CD1c-positive myeloid dendritic cell (primary cell): ENCODE measurements around the gene FSCB.
"Not testable (repeated sequence)": the region's sequence is repeated elsewhere in the genome, so short reads cannot be mapped to it uniquely, and the experiment has no call there.

Experiments
- DNase-seq: peaks from one replicate; pipeline ENCODE4 v3.0.0-alpha.2; 2016; ENCODE audit errors: extremely low spot score

Gene FSCB

GRCh38 chr14:44507183-44507582, at the start of gene FSCB:
TSS of gene FSCB (minus strand) at chr14:44507283. CDS start at chr14:44506987, 296 bp downstream.
- DNase-seq = no peak

GRCh38 chr14:44531658-44532057, 24.6 kb upstream of the FSCB start:
- DNase-seq = no peak

GRCh38 chr14:44530475-44530874, 23.4 kb upstream of the FSCB start:
- no peak for DNase-seq

- no peak for DNase-seq
These were observed 21.9 kb upstream of the FSCB start for GRCh38 chr14:44529026-44529425.

- DNase-seq = no peak
These were observed 21.1 kb upstream of the FSCB start for GRCh38 chr14:44528180-44528579.

GRCh38 chr14:44525237-44525636, 18.2 kb upstream of the FSCB start:
- DNase-seq = no peak

- not testable (repeated sequence) for DNase-seq
These were observed 8.6 kb upstream of the FSCB start for GRCh38 chr14:44515668-44516067.

GRCh38 chr14:44508834-44509233, 1.8 kb upstream of the FSCB start:
- DNase-seq = no peak

GRCh38 chr14:44505588-44505987, 1.5 kb downstream of the FSCB start:
- DNase-seq = no peak

GRCh38 chr14:44497148-44497547, 9.9 kb downstream of the FSCB start:
- DNase-seq = no peak

- DNase-seq = no peak
These were observed 12.9 kb downstream of the FSCB start for GRCh38 chr14:44494137-44494536.

- no peak for DNase-seq
These were observed 16.1 kb downstream of the FSCB start for GRCh38 chr14:44490966-44491365.

- DNase-seq = no peak
These were observed 29.1 kb downstream of the FSCB start for GRCh38 chr14:44477953-44478352.

GRCh38 chr14:44468771-44469170, 38.3 kb downstream of the FSCB start:
- no peak for DNase-seq

GRCh38 chr14:44463356-44464004, 43.6 kb downstream of the FSCB start:
- DNase-seq = no peak

GRCh38 chr14:44462381-44462780, 44.7 kb downstream of the FSCB start:
- no peak for DNase-seq

- no peak for DNase-seq
These were observed 45.3 kb downstream of the FSCB start for GRCh38 chr14:44461811-44462210.
